T-helper 1 cell treated with Interleukin-12 subunit alpha and Interleukin-12 subunit beta and Interleukin-4 antibody, amounts not matched to agents 30 ng/mL and 1 ng/mL, for 36 hours (primary cell): ENCODE data around the gene ATP6V1G1. TPM values are rescaled to one million over a fixed set of nuclear protein-coding genes. Genes with fewer than 3 reads are reported as not detected.
"Not testable (repeated sequence)": the region's sequence is repeated elsewhere in the genome, so short reads cannot be mapped to it uniquely, and the experiment has no call there.

Experiments
- intact Hi-C: fragments of 100-400 bp; cut with micrococcal nuclease; formaldehyde crosslinking; loops from one replicate; pipeline ENCODE4 v1.15.1; 2024
- total RNA-seq: library from RNA; stranded (reverse); gene quantifications from 2 replicates; pipeline ENCODE4 v1.2.3, GENCODE V29; 2022

The ATP6V1G1 gene
- total RNA-seq, 1 donor from 2014 or later: 92.5 TPM

- intact Hi-C loops: not testable (repeated sequence)
Observed at GRCh38 chr9:114578134-114578533, 9.4 kb upstream of the ATP6V1G1 start.

- intact Hi-C loops: loop anchor here (10.0 kb wide), 2 partner anchors 426 to 944 kb away; partner anchors contain the start of gene COL27A1
Observed at GRCh38 chr9:114580609-114581193, 6.9 kb upstream of the ATP6V1G1 start.

- intact Hi-C loops: loop anchor here (10.0 kb wide), 2 partner anchors 429 to 941 kb away; partner anchors contain the start of gene COL27A1
Observed at GRCh38 chr9:114583371-114584155, 4.0 kb upstream of the ATP6V1G1 start.

DNA sequence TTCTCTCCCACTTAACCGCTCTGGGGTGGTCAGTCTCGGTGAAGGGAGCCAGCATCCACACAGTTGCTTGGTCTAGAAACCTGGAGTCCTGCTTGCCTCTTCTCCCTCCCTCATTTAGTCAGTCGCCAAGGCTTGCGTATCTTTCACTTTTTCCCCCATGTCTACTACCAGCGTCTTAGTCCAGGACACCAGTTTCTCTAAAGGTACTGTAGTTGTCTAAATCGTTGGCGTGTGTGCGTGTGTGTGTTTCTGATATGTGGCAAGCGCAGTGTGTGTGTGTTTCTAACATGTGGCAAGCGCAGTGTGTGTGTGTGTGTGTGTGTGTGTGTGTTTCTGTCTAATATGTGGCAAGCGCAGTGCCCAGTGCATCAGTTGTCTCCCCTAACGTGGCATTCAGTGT is 641 bp downstream of the ATP6V1G1 start:
- intact Hi-C loops: loop anchor here (5.0 to 10.0 kb wide), 3 partner anchors 433 to 1366 kb away; partner anchors contain the start of genes COL27A1, FKBP15 and SLC31A1

DNA sequence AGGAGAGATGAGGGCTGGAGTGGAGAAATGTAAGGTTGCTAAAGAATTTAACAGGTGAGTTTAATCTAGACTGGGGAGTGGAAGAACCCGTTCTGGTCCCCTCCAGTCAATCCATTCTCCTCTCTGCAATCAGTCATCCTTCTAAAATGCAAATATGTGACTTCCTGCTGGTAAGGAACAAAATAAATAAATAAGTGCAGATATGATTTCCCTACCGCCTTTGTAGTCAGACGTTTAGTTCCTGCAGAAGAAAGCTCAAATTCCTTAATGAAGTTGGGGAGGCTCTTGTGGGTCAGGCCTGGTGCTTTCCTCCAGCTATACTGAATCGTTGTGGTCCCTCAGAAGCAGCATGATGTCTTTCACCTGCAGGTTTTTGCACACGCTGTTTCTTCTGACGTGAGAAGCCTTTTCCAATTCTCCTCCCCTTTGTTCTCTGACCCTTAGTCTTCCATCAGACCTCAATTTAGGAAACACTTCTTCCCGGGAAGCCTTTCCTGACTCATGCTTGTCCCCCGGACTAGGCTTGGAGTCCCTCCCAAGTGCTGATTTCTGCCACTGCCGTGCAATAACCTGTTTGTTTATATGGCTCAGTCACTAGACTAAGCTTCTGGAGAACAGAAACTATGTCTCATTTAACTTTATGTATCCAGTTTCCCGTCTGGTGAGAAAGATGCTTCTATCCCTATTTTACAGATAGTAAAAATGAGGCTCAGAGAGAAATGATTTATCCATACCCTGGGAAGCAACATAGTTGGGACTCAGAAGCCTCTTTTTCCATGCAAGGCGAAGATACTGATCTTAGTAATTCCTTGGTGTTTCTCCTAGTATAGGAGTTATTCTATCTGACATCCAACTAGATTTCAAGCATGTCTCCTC is 1.3 kb downstream of the ATP6V1G1 start:
- intact Hi-C loops: loop anchor here (5.0 to 10.0 kb wide), 3 partner anchors 434 to 1367 kb away; partner anchors contain the start of genes COL27A1, FKBP15 and SLC31A1

DNA sequence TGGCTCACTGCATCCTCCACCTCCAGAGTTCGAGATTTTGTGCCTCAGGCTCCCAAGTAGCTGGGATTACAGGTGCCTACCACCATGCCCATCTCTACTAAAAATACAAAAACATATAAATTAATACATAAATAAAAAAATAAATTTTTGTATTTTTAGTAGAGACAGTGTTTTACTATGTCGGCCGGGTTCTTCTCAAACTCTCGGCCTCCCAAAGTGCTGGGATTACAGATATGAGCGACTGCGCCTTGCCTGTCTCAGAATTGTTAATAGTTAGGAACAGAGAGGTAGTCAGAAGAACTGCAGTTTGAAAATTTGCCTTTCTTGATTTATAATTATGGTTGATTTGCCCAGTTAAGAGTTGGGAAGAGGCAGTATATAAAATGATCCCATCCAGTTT is 2.8 kb downstream of the ATP6V1G1 start:
- intact Hi-C loops: loop anchor here (5.0 kb wide), 1 partner anchor 1982 kb away; no protein-coding TSS in a partner anchor

- intact Hi-C loops: loop anchor here (5.0 kb wide), 1 partner anchor 1981 kb away; no protein-coding TSS in a partner anchor
Observed at GRCh38 chr9:114591291-114591787, 3.8 kb downstream of the ATP6V1G1 start.

- intact Hi-C loops: loop anchor here (1.0 to 5.0 kb wide), 9 partner anchors 19 to 1980 kb away; partner anchors contain the start of genes TMEM268 and WHRN
Observed at GRCh38 chr9:114591849-114592248, 4.3 kb downstream of the ATP6V1G1 start.

DNA sequence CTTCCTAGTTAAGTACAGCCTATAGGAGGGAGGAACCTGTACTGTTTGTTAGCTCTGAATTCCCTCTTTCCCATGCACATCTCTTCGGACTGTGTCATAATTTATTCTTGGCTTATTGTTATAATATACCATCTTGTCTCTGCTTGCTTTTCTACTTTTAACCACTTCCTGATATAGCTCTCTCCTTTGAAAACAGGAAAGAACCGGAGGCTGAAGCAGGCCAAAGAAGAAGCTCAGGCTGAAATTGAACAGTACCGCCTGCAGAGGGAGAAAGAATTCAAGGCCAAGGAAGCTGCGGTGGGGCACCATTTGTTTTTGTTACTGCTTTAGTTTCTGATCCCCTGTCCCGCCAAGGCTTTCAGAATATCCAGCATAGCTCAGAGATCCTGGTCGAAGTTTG is 4.8 kb downstream of the ATP6V1G1 start:
- intact Hi-C loops: loop anchor here (1.0 to 5.0 kb wide), 9 partner anchors 19 to 1980 kb away; partner anchors contain the start of genes TMEM268 and WHRN

DNA sequence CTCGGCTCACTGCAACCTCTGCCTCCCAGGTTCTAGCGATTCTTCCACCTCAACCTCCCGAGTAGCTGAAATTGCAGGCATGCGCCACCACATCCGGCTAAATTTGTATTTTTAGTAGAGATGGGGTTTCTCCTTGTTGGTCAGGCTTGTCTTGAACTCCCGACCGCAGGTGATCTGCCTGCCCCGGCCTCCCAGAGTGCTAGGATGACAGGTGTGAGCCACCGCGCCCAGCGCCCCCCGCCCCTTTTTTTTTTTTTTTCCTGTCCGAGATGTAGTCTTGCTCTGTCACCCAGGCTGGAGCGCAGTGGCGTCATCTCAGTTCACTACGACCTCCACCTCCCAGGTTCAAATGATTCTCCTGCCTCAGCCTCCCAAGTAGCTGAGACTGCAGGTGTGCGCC is 6.6 kb downstream of the ATP6V1G1 start:
- intact Hi-C loops: loop anchor here (5.0 kb wide), 1 partner anchor 1978 kb away; no protein-coding TSS in a partner anchor

- intact Hi-C loops: not testable (repeated sequence)
Observed at GRCh38 chr9:114600502-114601248, 13.1 kb downstream of the ATP6V1G1 start.

- intact Hi-C loops: not testable (repeated sequence)
Observed at GRCh38 chr9:114601787-114602186, 14.2 kb downstream of the ATP6V1G1 start.

GRCh38 chr9:114602620-114603019 is 15.1 kb downstream of the ATP6V1G1 start:
- intact Hi-C loops: no loop called here

DNA sequence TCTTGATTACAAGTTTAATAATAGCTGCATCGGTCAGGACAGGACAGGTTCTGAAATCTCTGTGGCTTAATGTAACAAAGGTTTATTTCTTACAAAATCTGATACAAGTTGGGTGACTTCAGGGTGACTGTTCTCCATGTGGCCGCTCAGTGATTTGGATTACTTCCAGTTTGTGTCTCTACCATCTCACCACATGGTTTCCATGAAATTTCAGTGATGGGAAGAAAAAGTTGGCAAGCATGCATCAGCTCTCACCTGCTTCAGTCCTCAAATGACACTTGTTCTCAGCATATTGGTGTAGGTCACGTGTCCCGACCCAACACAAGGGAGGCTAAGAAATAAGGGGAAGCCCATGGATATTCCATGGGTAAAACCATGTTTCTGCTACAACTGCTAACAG is 15.7 kb downstream of the ATP6V1G1 start:
- intact Hi-C loops: no loop called here

GRCh38 chr9:114604989-114605388 is 17.4 kb downstream of the ATP6V1G1 start:
- intact Hi-C loops: no loop called here

GRCh38 chr9:114606068-114606467 is 18.5 kb downstream of the ATP6V1G1 start:
- intact Hi-C loops: no loop called here

- intact Hi-C loops: no loop called here
Observed at GRCh38 chr9:114606597-114607207, 19.1 kb downstream of the ATP6V1G1 start.

DNA sequence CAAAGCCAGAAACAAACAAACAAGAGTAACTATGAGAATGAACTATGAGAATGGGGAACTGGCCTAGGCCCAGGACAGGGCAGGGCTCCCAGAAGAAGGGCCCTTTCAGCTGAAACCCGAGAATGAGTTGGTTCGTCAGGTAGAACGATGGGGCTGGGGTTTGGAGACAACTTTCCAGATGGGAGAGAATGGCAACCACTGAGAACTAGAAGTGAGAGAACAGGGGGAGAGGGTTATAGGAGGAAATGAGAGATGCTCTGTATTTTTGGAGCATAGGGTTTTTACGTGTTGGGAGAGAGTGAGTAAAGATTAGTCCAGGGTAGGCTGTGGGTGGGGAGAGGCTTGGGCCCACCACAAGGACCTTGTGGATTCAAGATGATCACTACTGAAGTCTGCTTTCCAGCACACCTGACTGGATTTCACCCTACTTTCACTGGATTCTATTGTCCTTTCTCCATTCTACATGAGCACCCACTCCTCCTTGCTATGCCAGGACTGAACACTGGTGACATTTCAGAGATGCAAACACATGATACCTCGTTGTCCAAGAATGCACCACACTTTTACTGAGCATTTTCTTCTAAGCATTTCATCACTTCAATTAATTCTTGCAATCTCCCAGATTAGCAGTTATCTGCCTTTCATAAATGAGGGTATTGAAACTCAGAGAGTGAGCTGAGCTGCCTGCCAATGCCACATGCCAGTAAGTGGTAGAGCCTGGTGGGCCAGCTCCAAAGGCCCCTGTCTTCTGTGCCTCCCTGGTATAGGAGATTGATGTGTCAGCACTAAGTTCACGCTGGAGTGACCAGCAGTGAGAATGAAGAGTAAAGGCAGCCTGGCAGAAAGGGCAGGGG is 20.3 kb downstream of the ATP6V1G1 start:
- intact Hi-C loops: no loop called here

- intact Hi-C loops: no loop called here
Observed at GRCh38 chr9:114608525-114608796, 20.9 kb downstream of the ATP6V1G1 start.
